ENCODE measurements around the gene MAGOH.
A peak's percentile ranks its signal among the peaks of the same experiment; 100 is the strongest.
"Not testable (repeated sequence)": the region's sequence is repeated elsewhere in the genome, so short reads cannot be mapped to it uniquely, and the experiment has no call there.

MAGOH gene

DNA sequence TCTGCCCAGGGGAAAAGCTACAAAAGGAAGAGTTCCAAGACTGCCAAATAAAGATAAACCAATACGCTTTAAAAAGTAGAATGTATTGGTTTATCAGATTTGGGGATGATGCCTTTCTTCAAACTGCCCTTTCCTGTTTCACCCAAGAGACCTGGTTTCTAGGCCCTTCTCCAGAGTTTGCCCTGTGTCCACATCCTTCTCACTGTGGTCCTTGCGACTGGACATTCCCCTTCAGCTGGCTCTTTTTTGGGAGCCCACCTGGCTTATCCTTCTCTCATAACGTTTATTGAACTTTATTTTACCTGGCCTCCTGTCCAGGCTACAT lies 17.4 kb downstream of the MAGOH start:
- Histone ChIP-seq H3K4me3 (ENCODE audit: extremely low read depth, insufficient read depth, low read length, poor library complexity, severe bottlenecking) (peak overlapping the region; percentile 67), H3K27ac (ENCODE audit: low read depth, low read length, severe bottlenecking) (peak overlapping the region; percentile 83), H3K9me3 (ENCODE audit: control insufficient read depth, low read length) (no peaks in the 10 kb centered on the region), H3K36me3 (ENCODE audit: control insufficient read depth, insufficient read depth, low read length) (peaks cover 28% of the 10 kb centered on the region), H3K4me1 (ENCODE audit: control insufficient read depth, insufficient read depth, low read length, poor library complexity, severe bottlenecking) (peaks cover 3% of the 10 kb centered on the region)
- WGBS, 2 experiments (ENCODE audit: insufficient coverage in 2 of 2): 80 to 100% methylated on average over 2 to 3 of the region's 3 CpGs

DNA sequence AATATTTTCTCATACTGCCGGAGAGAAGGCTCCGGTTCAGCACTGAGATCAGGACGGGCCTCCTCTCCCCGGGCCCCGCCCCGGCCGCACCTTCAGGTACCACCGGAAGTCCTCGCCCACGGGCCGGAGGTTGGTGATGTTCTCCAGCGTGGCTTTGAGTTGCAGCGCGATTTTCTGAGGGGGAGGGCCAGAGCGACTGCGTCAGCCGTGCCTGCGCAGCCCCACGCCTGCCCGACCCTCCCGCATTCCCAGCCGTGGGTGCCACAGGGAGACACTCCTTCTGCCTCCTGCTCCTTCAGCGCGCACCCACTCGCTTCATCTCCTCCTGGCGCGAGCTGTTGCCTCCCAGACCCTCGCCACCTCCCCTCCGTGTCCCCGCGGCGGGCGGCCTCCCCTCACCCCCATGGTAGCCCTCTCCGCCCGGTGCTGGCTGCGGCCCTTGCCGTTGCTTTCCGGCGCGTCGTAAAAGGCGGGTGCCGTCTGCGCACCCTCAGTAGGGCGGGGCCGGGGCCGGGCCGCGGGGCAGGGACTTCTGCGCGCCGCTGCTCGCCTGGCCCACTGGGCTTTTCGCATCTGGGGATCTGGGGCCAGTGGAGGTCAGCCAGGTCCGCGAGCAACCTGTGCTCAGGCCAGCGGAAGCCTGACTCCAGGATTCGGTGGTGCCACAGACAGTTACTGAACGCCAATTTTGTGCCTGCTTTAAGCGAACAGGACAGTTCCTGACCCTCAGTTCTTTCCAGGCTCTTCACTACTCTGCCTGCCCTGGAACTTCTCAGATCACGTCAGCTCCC lies 18.0 kb downstream of the MAGOH start, which contains the start of gene CZIB:
Gene CZIB (minus strand): TSS at position 464 of the 791 bp plus-strand sequence. CDS start 59 bp downstream, at position 405.
- H3K9me3 ChIP-seq (ENCODE audit: control insufficient read depth, low read length): no peaks in the 10 kb centered on the region
- peaks cover 34% of the 10 kb centered on the region for H3K36me3 ChIP-seq (ENCODE audit: control insufficient read depth, insufficient read depth, low read length)
- H3K4me3 ChIP-seq (ENCODE audit: extremely low read depth, insufficient read depth, low read length, poor library complexity, severe bottlenecking): peak within 1 kb of the TSS; percentile 67
- peaks cover 3% of the 10 kb centered on the region for H3K4me1 ChIP-seq (ENCODE audit: control insufficient read depth, insufficient read depth, low read length, poor library complexity, severe bottlenecking)
- peak within 1 kb of the TSS; percentile 83 for H3K27ac ChIP-seq (ENCODE audit: low read depth, low read length, severe bottlenecking)
- 1% methylated on average over 59 to 60 of the region's 61 CpGs for WGBS, 2 experiments (ENCODE audit: insufficient coverage in 2 of 2)

DNA sequence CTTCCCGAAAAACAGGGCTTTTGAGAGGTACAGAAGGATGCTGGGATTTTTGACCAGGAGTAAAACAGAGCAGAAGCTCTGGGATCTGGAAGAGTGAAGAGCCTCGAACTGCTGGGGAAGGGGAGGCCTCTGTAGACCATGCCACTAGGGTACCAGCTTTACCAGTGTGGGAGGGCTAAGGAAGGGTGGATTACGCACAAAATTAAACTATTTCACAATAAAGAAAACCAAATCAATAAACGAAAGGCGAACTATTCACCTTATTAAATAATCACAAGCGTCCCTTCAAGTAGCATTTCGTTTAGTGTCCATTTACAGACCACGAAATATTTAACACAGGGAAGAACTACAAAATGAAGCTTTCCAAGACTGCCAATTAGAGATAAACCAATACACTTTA lies 18.6 kb downstream of the MAGOH start:
- Histone ChIP-seq H3K9me3 (ENCODE audit: control insufficient read depth, low read length) (no peaks in the 10 kb centered on the region), H3K36me3 (ENCODE audit: control insufficient read depth, insufficient read depth, low read length) (peaks cover 36% of the 10 kb centered on the region), H3K27ac (ENCODE audit: low read depth, low read length, severe bottlenecking) (no peak overlapping the region), H3K4me3 (ENCODE audit: extremely low read depth, insufficient read depth, low read length, poor library complexity, severe bottlenecking) (peak overlapping the region; percentile 67), H3K4me1 (ENCODE audit: control insufficient read depth, insufficient read depth, low read length, poor library complexity, severe bottlenecking) (peaks cover 3% of the 10 kb centered on the region)
- 28 to 34% methylated on average over 7 of the region's 8 CpGs for WGBS, 2 experiments (ENCODE audit: insufficient coverage in 2 of 2)

DNA sequence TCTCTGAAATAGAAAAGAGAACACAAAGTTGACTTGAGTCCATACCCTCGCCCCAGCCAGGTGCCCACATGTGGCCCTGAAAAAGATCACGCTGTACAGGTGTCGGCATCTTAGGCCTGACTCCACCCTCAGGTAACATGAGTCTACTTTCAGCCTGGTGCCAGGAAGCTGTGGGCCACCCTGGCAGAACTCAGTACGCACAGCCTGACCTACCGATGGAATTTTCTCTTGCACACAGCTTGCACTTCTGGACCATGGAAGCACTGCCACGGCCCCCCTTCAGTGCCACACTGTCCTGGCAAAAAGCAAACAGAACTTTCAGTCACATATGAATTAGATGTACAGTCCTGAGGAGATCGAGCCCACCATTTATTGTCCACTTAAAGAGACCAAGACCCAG lies 20.1 kb downstream of the MAGOH start:
- H3K9me3 ChIP-seq (ENCODE audit: control insufficient read depth, low read length): no peaks in the 10 kb centered on the region
- H3K36me3 ChIP-seq (ENCODE audit: control insufficient read depth, insufficient read depth, low read length): peaks cover 47% of the 10 kb centered on the region
- no peak overlapping the region for H3K27ac ChIP-seq (ENCODE audit: low read depth, low read length, severe bottlenecking)
- H3K4me3 ChIP-seq (ENCODE audit: extremely low read depth, insufficient read depth, low read length, poor library complexity, severe bottlenecking): no peak overlapping the region
- 90 to 94% methylated on average over 6 to 7 of the region's 7 CpGs for WGBS, 2 experiments (ENCODE audit: insufficient coverage in 2 of 2)
- H3K4me1 ChIP-seq (ENCODE audit: control insufficient read depth, insufficient read depth, low read length, poor library complexity, severe bottlenecking): peaks cover 3% of the 10 kb centered on the region

DNA sequence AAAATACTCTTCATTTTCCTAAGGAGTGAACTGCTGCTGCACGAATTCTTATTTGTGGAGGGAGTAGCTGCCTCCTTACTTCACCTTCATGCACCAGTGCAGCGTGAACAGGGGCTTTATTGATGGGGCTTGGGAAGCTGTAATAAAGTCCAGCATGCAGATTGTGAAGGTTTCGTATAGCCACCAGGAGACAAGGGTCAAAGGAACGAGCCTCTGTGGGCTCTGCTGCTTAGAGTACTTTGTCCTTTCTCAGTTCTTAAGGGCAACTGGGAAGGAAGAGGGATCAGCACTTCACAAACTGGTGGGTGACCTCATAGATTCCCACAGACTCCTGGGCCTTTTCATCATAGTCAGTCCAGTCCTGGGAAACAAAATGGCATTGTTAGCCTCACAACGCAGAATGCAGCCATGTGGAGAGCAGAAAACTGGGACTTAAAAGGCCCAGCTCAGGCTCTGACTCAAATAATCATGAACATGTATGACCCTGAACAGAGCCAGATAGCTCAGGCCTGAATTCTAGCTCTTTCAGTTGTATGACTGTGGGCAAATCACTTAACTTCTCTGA lies 23.9 kb downstream of the MAGOH start:
- Histone ChIP-seq H3K4me3 (ENCODE audit: extremely low read depth, insufficient read depth, low read length, poor library complexity, severe bottlenecking) (no peak overlapping the region), H3K27ac (ENCODE audit: low read depth, low read length, severe bottlenecking) (peak overlapping the region; percentile 29), H3K4me1 (ENCODE audit: control insufficient read depth, insufficient read depth, low read length, poor library complexity, severe bottlenecking) (peaks cover 3% of the 10 kb centered on the region), H3K9me3 (ENCODE audit: control insufficient read depth, low read length) (no peaks in the 10 kb centered on the region), H3K36me3 (ENCODE audit: control insufficient read depth, insufficient read depth, low read length) (peaks cover 82% of the 10 kb centered on the region)
- WGBS, 2 experiments (ENCODE audit: insufficient coverage in 2 of 2): 86 to 92% methylated on average over 1 to 4 of the region's 5 CpGs

DNA sequence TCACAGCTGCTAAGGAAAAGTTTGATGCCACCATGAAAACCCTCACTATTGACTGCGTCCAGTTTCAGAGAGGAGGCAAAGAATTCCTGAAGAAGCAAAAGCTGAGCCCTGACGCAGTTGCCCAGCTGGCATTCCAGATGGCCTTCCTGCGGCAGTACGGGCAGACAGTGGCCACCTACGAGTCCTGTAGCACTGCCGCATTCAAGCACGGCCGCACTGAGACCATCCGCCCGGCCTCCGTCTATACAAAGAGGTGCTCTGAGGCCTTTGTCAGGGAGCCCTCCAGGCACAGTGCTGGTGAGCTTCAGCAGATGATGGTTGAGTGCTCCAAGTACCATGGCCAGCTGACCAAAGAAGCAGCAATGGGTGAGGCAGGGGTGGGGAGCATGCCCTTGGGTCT lies 27.4 kb downstream of the MAGOH start:
- H3K4me3 ChIP-seq (ENCODE audit: extremely low read depth, insufficient read depth, low read length, poor library complexity, severe bottlenecking): no peak overlapping the region
- no peaks in the 10 kb centered on the region for H3K4me1 ChIP-seq (ENCODE audit: control insufficient read depth, insufficient read depth, low read length, poor library complexity, severe bottlenecking)
- no peak overlapping the region for H3K27ac ChIP-seq (ENCODE audit: low read depth, low read length, severe bottlenecking)
- H3K36me3 ChIP-seq (ENCODE audit: control insufficient read depth, insufficient read depth, low read length): peaks cover 87% of the 10 kb centered on the region
- H3K9me3 ChIP-seq (ENCODE audit: control insufficient read depth, low read length): peaks cover 13% of the 10 kb centered on the region
- 91 to 96% methylated on average over 11 of the region's 11 CpGs for WGBS, 2 experiments (ENCODE audit: insufficient coverage in 2 of 2)

DNA sequence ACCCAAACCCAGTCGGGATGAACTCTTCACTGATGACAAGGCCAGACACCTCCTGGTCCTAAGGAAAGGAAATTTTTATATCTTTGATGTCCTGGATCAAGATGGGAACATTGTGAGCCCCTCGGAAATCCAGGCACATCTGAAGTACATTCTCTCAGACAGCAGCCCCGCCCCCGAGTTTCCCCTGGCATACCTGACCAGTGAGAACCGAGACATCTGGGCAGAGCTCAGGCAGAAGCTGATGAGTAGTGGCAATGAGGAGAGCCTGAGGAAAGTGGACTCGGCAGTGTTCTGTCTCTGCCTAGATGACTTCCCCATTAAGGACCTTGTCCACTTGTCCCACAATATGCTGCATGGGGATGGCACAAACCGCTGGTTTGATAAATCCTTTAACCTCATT lies 28.0 kb downstream of the MAGOH start:
- 100% methylated on average over 6 of the region's 7 CpGs for WGBS, 2 experiments (ENCODE audit: insufficient coverage in 2 of 2)
- H3K4me3 ChIP-seq (ENCODE audit: extremely low read depth, insufficient read depth, low read length, poor library complexity, severe bottlenecking): no peak overlapping the region
- H3K36me3 ChIP-seq (ENCODE audit: control insufficient read depth, insufficient read depth, low read length): peaks cover 85% of the 10 kb centered on the region
- H3K27ac ChIP-seq (ENCODE audit: low read depth, low read length, severe bottlenecking): no peak overlapping the region
- H3K9me3 ChIP-seq (ENCODE audit: control insufficient read depth, low read length): peaks cover 19% of the 10 kb centered on the region
- no peaks in the 10 kb centered on the region for H3K4me1 ChIP-seq (ENCODE audit: control insufficient read depth, insufficient read depth, low read length, poor library complexity, severe bottlenecking)

DNA sequence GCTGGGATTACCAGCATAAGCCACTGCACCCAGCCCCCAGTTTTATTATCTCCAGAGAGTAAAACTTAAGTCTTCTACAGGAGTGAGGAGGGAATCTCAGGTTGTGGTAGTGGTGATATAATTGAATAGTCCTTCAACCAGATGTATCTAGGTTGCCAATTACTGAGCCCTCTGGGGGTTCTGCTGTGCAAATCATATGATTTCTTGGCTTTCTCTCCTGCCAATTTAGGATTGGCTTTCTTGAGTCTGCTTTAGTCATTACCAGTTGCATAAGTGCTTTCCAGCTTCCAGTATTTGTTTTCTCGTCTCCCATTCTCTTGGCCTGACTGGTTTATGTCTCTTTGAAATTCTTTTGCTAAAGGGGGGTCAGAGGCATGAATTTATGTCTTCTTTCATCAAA lies 30.6 kb downstream of the MAGOH start:
- no peak overlapping the region for H3K4me3 ChIP-seq (ENCODE audit: extremely low read depth, insufficient read depth, low read length, poor library complexity, severe bottlenecking)
- WGBS, 2 experiments (ENCODE audit: insufficient coverage in 2 of 2): 100% methylated on average over 1 of the region's 1 CpG; no CpG with 5 or more reads in 1 of the 2 experiments
- H3K36me3 ChIP-seq (ENCODE audit: control insufficient read depth, insufficient read depth, low read length): peaks cover 91% of the 10 kb centered on the region

DNA sequence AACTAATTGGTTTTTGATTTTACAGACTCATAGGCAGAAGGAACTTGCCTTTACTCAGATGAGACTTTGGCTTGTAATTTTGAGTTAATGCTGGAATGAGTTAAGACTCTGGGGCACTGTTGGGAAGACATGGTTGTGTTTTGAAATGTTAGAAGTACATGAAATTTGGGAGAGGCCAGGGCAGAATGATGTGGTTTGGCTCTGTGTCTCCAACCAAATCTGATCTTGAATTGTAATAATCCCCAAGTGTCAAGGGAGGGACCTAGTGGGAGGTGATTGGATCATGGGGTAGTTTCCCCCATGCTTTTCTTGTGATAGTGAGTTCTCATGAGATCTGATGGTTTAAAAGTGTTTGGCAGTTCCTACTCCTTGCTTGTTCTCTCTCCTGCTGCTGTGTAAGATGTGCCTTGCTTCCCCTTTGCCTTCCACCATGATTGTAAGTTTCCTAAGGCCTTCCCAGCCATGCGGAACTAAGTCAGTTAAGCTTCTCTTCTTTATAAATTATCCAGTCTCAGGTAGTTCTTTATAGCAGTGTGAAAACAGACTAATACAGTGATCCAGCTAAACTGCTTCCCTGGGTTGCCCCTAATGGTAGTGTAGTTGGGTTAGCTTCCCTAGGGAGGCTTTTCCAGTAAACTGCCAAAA lies 31.5 kb downstream of the MAGOH start:
- no CpG with 5 or more reads among the region's 1 CpG for WGBS, 2 experiments (ENCODE audit: insufficient coverage in 2 of 2)
- Histone ChIP-seq H3K9me3 (ENCODE audit: control insufficient read depth, low read length) (peaks cover 24% of the 10 kb centered on the region), H3K4me1 (ENCODE audit: control insufficient read depth, insufficient read depth, low read length, poor library complexity, severe bottlenecking) (no peaks in the 10 kb centered on the region), H3K27ac (ENCODE audit: low read depth, low read length, severe bottlenecking) (no peak overlapping the region), H3K4me3 (ENCODE audit: extremely low read depth, insufficient read depth, low read length, poor library complexity, severe bottlenecking) (no peak overlapping the region), H3K36me3 (ENCODE audit: control insufficient read depth, insufficient read depth, low read length) (peaks cover 93% of the 10 kb centered on the region)

More for the DNA sequence above, 30.6 kb downstream of the MAGOH start:
- peaks cover 24% of the 10 kb centered on the region for H3K9me3 ChIP-seq (ENCODE audit: control insufficient read depth, low read length)
- H3K4me1 ChIP-seq (ENCODE audit: control insufficient read depth, insufficient read depth, low read length, poor library complexity, severe bottlenecking): no peaks in the 10 kb centered on the region
- H3K27ac ChIP-seq (ENCODE audit: low read depth, low read length, severe bottlenecking): no peak overlapping the region

DNA sequence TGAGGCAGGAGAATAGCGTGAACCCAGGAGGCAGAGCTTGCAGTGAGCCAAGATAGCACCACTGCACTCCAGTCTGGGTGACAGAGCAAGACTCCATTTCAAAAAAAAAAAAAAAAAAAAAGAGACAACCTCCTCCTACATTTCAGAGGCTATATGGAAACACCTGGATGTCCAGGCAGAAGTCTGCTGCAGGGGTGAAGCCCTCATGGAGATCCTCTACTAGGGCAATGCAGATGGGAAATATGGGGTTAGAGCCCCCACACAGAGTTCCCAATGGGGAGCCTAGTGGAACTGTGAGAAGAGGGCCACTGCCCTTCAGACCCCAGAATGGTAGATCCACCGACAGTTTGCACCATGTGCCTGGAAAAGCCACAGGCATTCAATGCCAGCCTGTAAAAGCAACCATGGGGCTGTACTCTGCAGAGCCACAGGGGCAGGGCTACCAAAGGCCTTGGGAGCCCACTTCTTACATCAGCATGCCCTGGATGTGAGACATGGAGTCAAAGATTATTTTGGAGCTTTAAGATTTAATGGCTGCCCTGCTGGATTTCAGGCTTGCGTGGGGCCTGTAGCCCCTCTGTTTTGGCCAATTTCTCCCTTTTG lies 32.1 kb downstream of the MAGOH start:
- H3K4me3 ChIP-seq (ENCODE audit: extremely low read depth, insufficient read depth, low read length, poor library complexity, severe bottlenecking); H3K4me1 ChIP-seq (ENCODE audit: control insufficient read depth, insufficient read depth, low read length, poor library complexity, severe bottlenecking); H3K27ac ChIP-seq (ENCODE audit: low read depth, low read length, severe bottlenecking): not testable (repeated sequence)
- peaks cover 24% of the 10 kb centered on the region for H3K9me3 ChIP-seq (ENCODE audit: control insufficient read depth, low read length)
- WGBS, 2 experiments (ENCODE audit: insufficient coverage in 2 of 2): 90 to 100% methylated on average over 1 to 3 of the region's 3 CpGs
- H3K36me3 ChIP-seq (ENCODE audit: control insufficient read depth, insufficient read depth, low read length): peaks cover 88% of the 10 kb centered on the region
